NB4 (cell line): Measurements from ENCODE around the gene CSMD2.

ENCODE experiments used
- DNase-seq: peaks from one replicate; pipeline ENCODE4 v3.0.0; 2010; ENCODE audit warnings: low read depth
- H3K4me3 ChIP-seq: one replicate; pipeline ENCODE4 v1.5.1; 2011; ENCODE audit warnings: mild to moderate bottlenecking, low read depth, low read length, moderate library complexity
- CTCF ChIP-seq: IDR thresholded peaks from one replicate; pipeline ENCODE4 v1.5.1; 2012; ENCODE audit warnings: low read depth, low read length
- MYC ChIP-seq: IDR thresholded peaks from 2 replicates; pipeline ENCODE4 v1.6.1; 2011; ENCODE audit warnings: low read depth, low read length
- POLR2A ChIP-seq: IDR thresholded peaks from 2 replicates; pipeline ENCODE4 v1.6.1; 2011; ENCODE audit warnings: mild to moderate bottlenecking; ENCODE audit not compliant: insufficient read length; ENCODE audit errors: extremely low read depth
- TF ChIP-seq, protein P1 (sequence below): IDR thresholded peaks from 2 replicates; pipeline ENCODE4 v1.6.1; 2011; ENCODE audit warnings: low read depth, low read length

The CSMD2 gene

GRCh38 chr1:33548319-33548718 lies 616.7 kb downstream of the CSMD2 start:
- no peak for TF ChIP-seq CTCF
- TF ChIP-seq POLR2A: no peak
- peak; percentile 33 for DNase-seq
- H3K4me3 ChIP-seq: no peak overlapping the region

DNA sequence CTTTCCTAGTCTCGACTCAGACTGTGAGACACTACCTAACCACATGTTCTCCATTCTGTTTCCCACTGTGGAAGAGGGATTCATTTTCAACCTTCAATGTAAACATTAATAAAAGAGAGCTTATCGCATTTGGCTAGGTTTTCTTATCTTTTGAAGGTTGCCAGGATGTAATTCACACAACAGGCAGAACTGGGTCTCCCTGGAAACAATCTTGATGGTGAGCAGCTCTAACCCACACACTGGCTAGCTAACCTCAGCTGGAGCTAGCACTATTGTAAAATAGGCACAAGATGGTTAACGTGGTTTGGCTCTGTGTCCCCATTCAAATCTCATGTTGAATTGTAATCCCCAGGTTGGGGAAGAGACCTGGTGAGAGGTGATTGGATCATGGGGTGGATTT lies 617.5 kb downstream of the CSMD2 start:
- no peak for TF ChIP-seq POLR2A
- TF ChIP-seq CTCF: no peak
- no peak for TF ChIP-seq MYC
- TF ChIP-seq, protein P1, sequence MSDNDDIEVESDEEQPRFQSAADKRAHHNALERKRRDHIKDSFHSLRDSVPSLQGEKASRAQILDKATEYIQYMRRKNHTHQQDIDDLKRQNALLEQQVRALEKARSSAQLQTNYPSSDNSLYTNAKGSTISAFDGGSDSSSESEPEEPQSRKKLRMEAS: no peak
- DNase-seq: no peak
- H3K4me3 ChIP-seq: no peak overlapping the region

GRCh38 chr1:33541966-33542365 lies 623.1 kb downstream of the CSMD2 start:
- no peak overlapping the region for H3K4me3 ChIP-seq
- DNase-seq: no peak
- TF ChIP-seq POLR2A: no peak

DNA sequence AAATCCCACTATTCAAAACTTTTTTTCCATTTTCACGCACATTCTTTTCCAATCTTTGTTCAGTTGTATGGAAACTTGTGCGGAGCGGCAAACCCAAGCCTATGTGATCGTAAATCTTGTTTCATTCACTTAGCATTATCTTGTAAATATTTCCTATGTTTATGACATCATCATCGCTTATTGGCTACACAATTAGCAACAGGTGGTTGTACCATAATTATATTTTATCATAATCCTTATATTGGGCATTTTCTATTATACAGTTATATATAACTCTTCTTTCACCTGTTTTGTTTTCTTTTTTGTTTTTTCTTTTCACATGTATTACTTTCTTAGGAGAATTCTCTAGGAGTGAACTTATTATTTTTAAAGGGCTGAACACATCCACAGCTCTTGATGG lies 627.1 kb downstream of the CSMD2 start:
- no peak for TF ChIP-seq CTCF
- TF ChIP-seq, protein P1: no peak
- DNase-seq: no peak
- no peak overlapping the region for H3K4me3 ChIP-seq

DNA sequence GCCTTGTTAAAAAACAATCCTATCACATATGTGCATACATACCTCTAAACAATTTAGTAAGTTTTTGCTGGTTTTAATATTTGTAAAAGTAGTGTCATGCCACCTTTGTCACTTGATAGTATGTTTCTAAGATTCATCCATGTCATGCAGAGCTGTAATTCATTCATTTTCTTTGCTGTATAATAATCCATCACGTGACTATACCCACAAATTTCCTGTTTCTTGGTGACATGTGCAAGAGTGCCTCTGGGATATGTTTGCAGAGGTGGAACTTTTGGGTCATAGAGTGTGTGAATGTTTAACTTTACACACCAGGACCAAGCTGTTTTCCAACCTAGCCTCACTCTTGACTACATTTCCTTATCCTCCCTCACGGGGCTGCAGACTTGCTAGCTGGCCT lies 629.7 kb downstream of the CSMD2 start:
- no peak for DNase-seq
- no peak for TF ChIP-seq POLR2A

GRCh38 chr1:33532936-33533335 lies 632.1 kb downstream of the CSMD2 start:
- TF ChIP-seq MYC (no peak), POLR2A (no peak), CTCF (no peak)
- TF ChIP-seq, protein P1: no peak
- no peak overlapping the region for H3K4me3 ChIP-seq
- no peak for DNase-seq

More for the DNA sequence above, 629.7 kb downstream of the CSMD2 start:
- H3K4me3 ChIP-seq: no peak overlapping the region

- no peak for TF ChIP-seq MYC
- TF ChIP-seq CTCF: no peak
- TF ChIP-seq, protein P1: no peak
- TF ChIP-seq POLR2A: no peak
- no peak overlapping the region for H3K4me3 ChIP-seq
- DNase-seq: no peak
Observed at GRCh38 chr1:33532250-33532649, 632.8 kb downstream of the CSMD2 start.
